CD14-positive monocyte (primary cell): ENCODE data around the gene VSIR. TPM values are rescaled to one million over a fixed set of nuclear protein-coding genes. Genes with fewer than 3 reads are reported as not detected.
A peak's percentile ranks its signal among the peaks of the same experiment; 100 is the strongest.

ENCODE experiments used
- DNase-seq, 3 donors: peaks; one replicate each; pipeline ENCODE4 v3.0.0-alpha.2; 2011 to 2022
- H2AFZ ChIP-seq: 2 replicates; pipeline ENCODE4 v1.6.0; 2012; ENCODE audit warnings: mild to moderate bottlenecking, low read depth, low read length, inconsistent platforms; ENCODE audit not compliant: insufficient read depth, poor library complexity, severe bottlenecking
- H3K27ac ChIP-seq, 2 donors: 1 replicate in 1 of 2; 2 replicates in 1 of 2; pipeline ENCODE4 v1.5.1; 2012 to 2013; ENCODE audit warnings: low read length in 2 of 2, control low read depth in 1 of 2, inconsistent platforms in 1 of 2, low read depth in 1 of 2, mild to moderate bottlenecking in 1 of 2
- H3K27me3 ChIP-seq, 2 donors: one replicate each; pipeline versions ENCODE4 v1.6.0 to v1.6.1; 2011 to 2013; ENCODE audit warnings: low read length in 2 of 2; ENCODE audit not compliant: control insufficient read depth in 2 of 2, insufficient read depth in 2 of 2
- H3K36me3 ChIP-seq, 2 donors: replicated peaks in 1 of 2; 1 replicate in 1 of 2; 2 replicates in 1 of 2; pipeline versions ENCODE4 v1.5.1 to v1.6.1; 2012 to 2013; ENCODE audit warnings: low read length in 2 of 2, control low read depth in 1 of 2, inconsistent platforms in 1 of 2, mild to moderate bottlenecking in 1 of 2; ENCODE audit not compliant: insufficient read depth in 2 of 2, control insufficient read depth in 1 of 2
- H3K4me1 ChIP-seq, 2 donors: 1 replicate in 1 of 2; 2 replicates in 1 of 2; pipeline versions ENCODE4 v1.5.1 to v1.6.1; 2012 to 2013; ENCODE audit warnings: low read length in 2 of 2, control low read depth in 1 of 2, inconsistent platforms in 1 of 2, mild to moderate bottlenecking in 1 of 2, moderate library complexity in 1 of 2; ENCODE audit not compliant: insufficient read depth in 2 of 2, control insufficient read depth in 1 of 2
- H3K4me2 ChIP-seq: replicated peaks from 2 replicates; pipeline ENCODE3; 2012; ENCODE audit warnings: low read length, moderate library complexity, mild to moderate bottlenecking; ENCODE audit not compliant: poor library complexity, severe bottlenecking; ENCODE audit errors: extremely low read depth
- H3K4me3 ChIP-seq, 3 experiments: fragments of 200-600 bp in 1 of 3; sonication (generic) in 1 of 3; replicated peaks in 1 of 3; 1 replicate in 2 of 3; 2 replicates in 1 of 3; pipeline ENCODE4 v1.5.1; 2011 to 2013; ENCODE audit warnings: low read length in 3 of 3, mild to moderate bottlenecking in 3 of 3, control low read depth in 2 of 3, low read depth in 2 of 3, inconsistent platforms in 1 of 3, moderate library complexity in 1 of 3
- H3K79me2 ChIP-seq: 2 replicates; pipeline ENCODE4 v1.6.0; 2012; ENCODE audit warnings: mild to moderate bottlenecking, control low read depth, inconsistent platforms, low read length, moderate library complexity; ENCODE audit not compliant: insufficient read depth
- H3K9ac ChIP-seq: 2 replicates; pipeline ENCODE4 v1.6.0; 2017; ENCODE audit warnings: low read length, mild to moderate bottlenecking; ENCODE audit not compliant: insufficient read depth, poor library complexity, severe bottlenecking
- H3K9me3 ChIP-seq, 2 donors: replicated peaks in 1 of 2; 1 replicate in 1 of 2; 2 replicates in 1 of 2; pipeline versions ENCODE4 v1.5.1 to v1.6.1; 2012 to 2013; ENCODE audit warnings: low read length in 2 of 2, control low read depth in 1 of 2; ENCODE audit not compliant: control insufficient read depth in 1 of 2, insufficient read depth in 1 of 2
- H4K20me1 ChIP-seq: 2 replicates; pipeline ENCODE4 v1.6.0; 2012; ENCODE audit warnings: mild to moderate bottlenecking, low read length, control low read depth, moderate library complexity; ENCODE audit not compliant: insufficient read depth
- H3K27ac Mint-ChIP-seq, 7 donors: one replicate each; pipeline ENCODE4 v1.8.0; 2020; ENCODE audit warnings: mild to moderate bottlenecking in 7 of 7, mixed read lengths in 7 of 7, moderate library complexity in 6 of 7, inconsistent platforms in 2 of 7
- H3K27me3 Mint-ChIP-seq, 3 donors: one replicate each; pipeline ENCODE4 v1.8.0; 2021 to 2022; ENCODE audit warnings: low read depth in 3 of 3, mild to moderate bottlenecking in 3 of 3, mixed read lengths in 3 of 3, moderate library complexity in 3 of 3, inconsistent platforms in 1 of 3
- H3K36me3 Mint-ChIP-seq, 2 donors: one replicate each; pipeline ENCODE4 v1.8.0; 2020; ENCODE audit warnings: mixed read lengths in 2 of 2, inconsistent platforms in 1 of 2, mild to moderate bottlenecking in 1 of 2
- H3K4me1 Mint-ChIP-seq: one replicate; pipeline ENCODE4 v1.8.0; 2020; ENCODE audit warnings: mild to moderate bottlenecking, mixed read lengths
- H3K4me3 Mint-ChIP-seq, 2 donors: one replicate each; pipeline ENCODE4 v1.8.0; 2020; ENCODE audit warnings: mild to moderate bottlenecking in 2 of 2, mixed read lengths in 2 of 2, moderate library complexity in 1 of 2
- H3K9me3 Mint-ChIP-seq, 7 donors: one replicate each; pipeline ENCODE4 v1.8.0; 2020 to 2022; ENCODE audit warnings: mixed read lengths in 7 of 7, mild to moderate bottlenecking in 6 of 7, moderate library complexity in 6 of 7, inconsistent platforms in 2 of 7
- WGBS: methylation state at CpG from one replicate; pipeline ENCODE4 v1.1.5; 2013; ENCODE audit warnings: missing lambda C conversion rate; ENCODE audit not compliant: insufficient coverage; 5-methylcytosine and 5-hydroxymethylcytosine counted together
- intact Hi-C, 2 donors: fragments of 100-400 bp; cut with micrococcal nuclease; formaldehyde crosslinking; loops; one replicate each; pipeline versions ENCODE4 v1.15.0 to v1.15.1; 2023
- polyA plus RNA-seq, 3 donors: library from polyadenylated mRNA; depleted of rRNA in 1 of 3; unstranded in 2 of 3; stranded (reverse) in 1 of 3; fragments of 300-500 nt in 2 of 3; fragments of >200 nt in 1 of 3; fragmentation: Illumina TruSeq in 2 of 3; gene quantifications; 1 replicate in 2 of 3; 2 replicates in 1 of 3; pipeline ENCODE4 v1.2.3, GENCODE V29; 2012 to 2021
- TF ChIP-seq, protein P1 (sequence below): fragments of 200-600 bp; IDR thresholded peaks from one replicate; pipeline ENCODE4 v1.8.0; 2022; ENCODE audit warnings: antibody characterized with exemption, mild to moderate bottlenecking

VSIR gene
- polyA plus RNA-seq, 3 donors = 635 to 1,133 (median 801) TPM

- TF ChIP-seq, protein P1, sequence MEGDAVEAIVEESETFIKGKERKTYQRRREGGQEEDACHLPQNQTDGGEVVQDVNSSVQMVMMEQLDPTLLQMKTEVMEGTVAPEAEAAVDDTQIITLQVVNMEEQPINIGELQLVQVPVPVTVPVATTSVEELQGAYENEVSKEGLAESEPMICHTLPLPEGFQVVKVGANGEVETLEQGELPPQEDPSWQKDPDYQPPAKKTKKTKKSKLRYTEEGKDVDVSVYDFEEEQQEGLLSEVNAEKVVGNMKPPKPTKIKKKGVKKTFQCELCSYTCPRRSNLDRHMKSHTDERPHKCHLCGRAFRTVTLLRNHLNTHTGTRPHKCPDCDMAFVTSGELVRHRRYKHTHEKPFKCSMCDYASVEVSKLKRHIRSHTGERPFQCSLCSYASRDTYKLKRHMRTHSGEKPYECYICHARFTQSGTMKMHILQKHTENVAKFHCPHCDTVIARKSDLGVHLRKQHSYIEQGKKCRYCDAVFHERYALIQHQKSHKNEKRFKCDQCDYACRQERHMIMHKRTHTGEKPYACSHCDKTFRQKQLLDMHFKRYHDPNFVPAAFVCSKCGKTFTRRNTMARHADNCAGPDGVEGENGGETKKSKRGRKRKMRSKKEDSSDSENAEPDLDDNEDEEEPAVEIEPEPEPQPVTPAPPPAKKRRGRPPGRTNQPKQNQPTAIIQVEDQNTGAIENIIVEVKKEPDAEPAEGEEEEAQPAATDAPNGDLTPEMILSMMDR = no peak
- Mint-ChIP-seq H3K27ac (peak overlapping the region in 5 of 7 donors; percentile 16 to 96 (median 86)), H3K4me1 (peaks cover 99% of the 10 kb centered on the region), H3K9me3 (peaks cover 0 to 9% (median 7%) of the 10 kb centered on the region in 7 donors), H3K27me3 (peaks cover 0 to 4% (median 2%) of the 10 kb centered on the region in 3 donors), H3K4me3 (no peak overlapping the region), H3K36me3 (peaks cover 52 to 68% of the 10 kb centered on the region in 2 donors)
- H3K36me3 ChIP-seq = peaks cover 4 to 20% of the 10 kb centered on the region in 2 donors
- no peaks in the 10 kb centered on the region for H3K27me3 ChIP-seq
- H3K4me1 ChIP-seq = peaks cover 92 to 100% of the 10 kb centered on the region in 2 donors
- H3K4me2 ChIP-seq = no peak overlapping the region
- peaks cover 0 to 11% of the 10 kb centered on the region in 2 donors for H3K9me3 ChIP-seq
- no peak overlapping the region for H2AFZ ChIP-seq
- intact Hi-C loops = no loop called here
- peaks cover 11% of the 10 kb centered on the region for H4K20me1 ChIP-seq
- DNase-seq = no peak
- peaks cover 8% of the 10 kb centered on the region for H3K79me2 ChIP-seq
- no CpG with 5 or more reads among the region's 1 CpG for WGBS
- H3K4me3 ChIP-seq = no peak overlapping the region
- no peak overlapping the region for H3K9ac ChIP-seq
- H3K27ac ChIP-seq = peak overlapping the region in 1 of 2 donors; percentile 40
Measured at GRCh38 chr10:71743866-71744265, 29.5 kb downstream of the VSIR start.

GRCh38 chr10:71743089-71743838 is 30.1 kb downstream of the VSIR start:
- Histone ChIP-seq H3K9ac (no peak overlapping the region), H3K9me3 (peaks cover 0 to 11% of the 10 kb centered on the region in 2 donors), H3K36me3 (peaks cover 4 to 20% of the 10 kb centered on the region in 2 donors), H3K27ac (peak overlapping the region; percentile 3 to 40), H2AFZ (no peak overlapping the region), H3K4me1 (peaks cover 92 to 100% of the 10 kb centered on the region in 2 donors), H3K27me3 (no peaks in the 10 kb centered on the region), H3K79me2 (peaks cover 8% of the 10 kb centered on the region), H3K4me3 (peak overlapping the region in 1 of 3 experiments; percentile 13), H3K4me2 (peak overlapping the region; percentile 22), H4K20me1 (peaks cover 7% of the 10 kb centered on the region)
- H3K4me1 Mint-ChIP-seq = peaks cover 99% of the 10 kb centered on the region
- H3K4me3 Mint-ChIP-seq = peak overlapping the region in 1 of 2 donors; percentile 58
- H3K36me3 Mint-ChIP-seq = peaks cover 48 to 67% of the 10 kb centered on the region in 2 donors
- peaks cover 0 to 4% (median 0%) of the 10 kb centered on the region in 3 donors for H3K27me3 Mint-ChIP-seq
- DNase-seq = no peak
- TF ChIP-seq, protein P1 = no peak
- peak overlapping the region in 5 of 7 donors; percentile 72 to 96 (median 88) for H3K27ac Mint-ChIP-seq
- intact Hi-C loops = no loop called here
- peaks cover 0 to 9% (median 7%) of the 10 kb centered on the region in 7 donors for H3K9me3 Mint-ChIP-seq
- WGBS = no CpG with 5 or more reads among the region's 4 CpGs
